ENCODE data around the gene ATP13A1. TPM values are rescaled to one million over a fixed set of nuclear protein-coding genes. Genes with fewer than 3 reads are reported as not detected.

The ATP13A1 gene
- total and polyA plus RNA-seq, 2 of the 8 experiments (the other 6 are each of a cell fraction or from before 2014, with no cell fraction given), result 33.0 to 64.2 TPM

- TF ChIP-seq CHD7 (IDR thresholded peaks at IDR 0.05; ENCODE audit: insufficient replicate concordance, low read length) (no peak), CHD2 (IDR thresholded peaks at IDR 0.05; ENCODE audit: low read length) (no peak), ASH2L (IDR thresholded peaks at IDR 0.05; ENCODE audit: low read length) (peak; percentile 73), EP300 (IDR thresholded peaks at IDR 0.05; ENCODE audit: borderline replicate concordance in 1 of 2, low read depth in 2 of 2, low read length in 2 of 2) (0 out of 3 replicates have a peak, but pooled peaks of 1 of the 2 experiments have one; percentile 27), CREB1 (IDR thresholded peaks at IDR 0.05) (no peak; the same call in 1 of the 2 replicates), MAFK (IDR thresholded peaks at IDR 0.05; ENCODE audit: low read depth, low read length) (no peak), HDAC2 (IDR thresholded peaks at IDR 0.05; ENCODE audit: borderline replicate concordance in 1 of 2, low read depth in 2 of 2, low read length in 2 of 2) (peak in 1 of 2 experiments; percentile 75; a peak in 1 of 4 replicates), SP1 (IDR thresholded peaks at IDR 0.05; ENCODE audit: low read depth, low read length) (no peak)
These were observed at the start of gene ATP13A1 (continued) for GRCh38 chr19:19663256-19664120.
